ENCODE data around the gene IMPDH2.
A peak's percentile ranks its signal among the peaks of the same experiment; 100 is the strongest.

The IMPDH2 gene

DNA sequence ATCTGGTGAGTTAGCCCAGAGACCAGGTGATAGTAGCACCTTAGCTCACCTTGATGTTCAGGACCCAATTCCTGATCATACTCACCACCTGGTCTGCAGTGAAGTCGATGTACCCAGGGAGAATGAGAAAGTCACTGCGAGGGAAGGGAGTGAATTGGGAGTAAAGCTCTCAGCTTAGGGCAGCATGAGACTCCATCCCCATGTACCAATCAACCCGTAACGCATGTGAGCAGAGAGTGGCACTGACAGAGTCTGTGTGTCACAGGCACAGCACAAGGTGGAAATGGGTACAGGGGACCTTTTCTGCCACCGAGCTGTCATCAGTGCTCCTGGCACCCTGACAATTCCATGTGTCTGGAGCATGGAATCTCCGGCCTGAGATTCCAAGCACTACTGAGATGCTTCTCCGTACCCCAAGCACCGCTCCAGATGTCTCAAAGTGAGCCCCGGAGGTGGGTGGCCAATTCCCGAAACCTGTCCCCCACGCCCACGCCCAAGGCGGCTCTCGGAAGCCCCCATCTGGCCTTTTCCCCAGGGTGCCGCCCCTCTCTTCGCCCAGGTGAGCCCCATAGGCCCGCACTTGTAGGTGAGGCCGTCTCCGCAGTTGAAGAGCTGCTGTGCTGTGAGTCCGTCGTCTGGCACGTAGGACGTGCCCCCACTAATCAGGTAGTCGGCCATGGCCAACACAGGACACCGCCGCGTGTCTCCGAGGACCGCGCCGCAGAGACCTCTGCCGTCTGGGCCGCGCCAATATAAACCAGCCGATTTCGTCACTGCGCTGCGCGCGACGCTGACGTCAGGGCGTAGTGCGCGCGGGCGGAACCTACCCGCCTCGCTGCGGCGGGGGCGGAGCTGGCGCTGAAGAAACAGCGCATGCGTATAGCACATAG lies at the start of gene IMPDH2:
Gene IMPDH2, minus strand, starts transcription at position 726 of the 890 bp plus-strand sequence. Its CDS starts 48 bp downstream, at position 678.
- peak; percentile 92 to 93 for DNase-seq

- DNase-seq, result no peak
Observed at GRCh38 chr3:49076646-49077045, 47.4 kb upstream of the IMPDH2 start.

GRCh38 chr3:49076116-49076515 lies 46.9 kb upstream of the IMPDH2 start:
- no peak for DNase-seq

DNA sequence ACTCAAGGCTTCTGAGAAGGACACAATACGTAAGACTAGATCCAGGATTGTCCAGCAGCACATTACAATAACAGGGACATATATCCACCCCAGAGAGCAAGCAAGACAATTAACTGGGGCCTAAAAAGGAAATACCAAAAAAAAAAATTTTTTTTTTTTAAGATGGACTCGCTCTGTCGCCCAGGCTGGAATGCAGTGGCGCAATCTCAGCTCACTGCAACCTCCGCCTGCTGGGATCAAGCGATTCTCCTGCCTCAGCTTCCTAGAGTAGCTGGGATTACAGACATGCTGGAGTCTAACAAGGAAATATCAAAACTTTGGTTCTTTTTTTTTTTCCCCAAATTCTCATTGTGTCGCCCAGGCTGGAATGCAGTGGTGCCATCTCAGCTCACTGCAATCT lies 28.8 kb upstream of the IMPDH2 start:
- DNase-seq, result no peak

GRCh38 chr3:49057268-49057667 lies 28.1 kb upstream of the IMPDH2 start:
- no peak for DNase-seq

DNA sequence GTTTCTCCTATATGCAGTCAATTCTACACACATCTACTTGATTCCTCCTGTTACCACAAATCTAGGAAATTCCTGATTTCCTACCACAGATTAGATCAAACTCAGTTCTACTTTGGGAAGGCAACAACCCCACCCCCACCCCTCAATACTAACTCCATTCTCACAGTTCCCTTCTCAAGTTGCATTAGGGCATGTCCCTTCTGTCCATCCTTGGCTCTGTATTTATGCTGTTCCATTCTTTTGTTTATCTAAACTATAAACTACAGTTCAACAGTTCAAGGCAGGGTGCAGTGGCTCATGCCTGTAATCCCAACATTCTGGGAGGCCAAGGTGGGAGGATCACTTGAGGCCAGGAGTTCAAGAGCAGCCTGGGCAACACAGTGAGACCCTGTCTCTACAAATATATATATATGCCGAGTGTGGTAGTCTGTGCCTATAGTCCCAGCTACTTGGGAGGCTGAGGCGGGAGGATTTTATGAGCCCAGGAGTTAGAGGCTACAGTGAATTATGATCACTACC lies 25.2 kb upstream of the IMPDH2 start:
- no peak for DNase-seq

- no peak for DNase-seq
Observed at GRCh38 chr3:49053543-49053942, 24.3 kb upstream of the IMPDH2 start.

GRCh38 chr3:49035281-49035680 lies 6.1 kb upstream of the IMPDH2 start:
- no peak for DNase-seq

DNA sequence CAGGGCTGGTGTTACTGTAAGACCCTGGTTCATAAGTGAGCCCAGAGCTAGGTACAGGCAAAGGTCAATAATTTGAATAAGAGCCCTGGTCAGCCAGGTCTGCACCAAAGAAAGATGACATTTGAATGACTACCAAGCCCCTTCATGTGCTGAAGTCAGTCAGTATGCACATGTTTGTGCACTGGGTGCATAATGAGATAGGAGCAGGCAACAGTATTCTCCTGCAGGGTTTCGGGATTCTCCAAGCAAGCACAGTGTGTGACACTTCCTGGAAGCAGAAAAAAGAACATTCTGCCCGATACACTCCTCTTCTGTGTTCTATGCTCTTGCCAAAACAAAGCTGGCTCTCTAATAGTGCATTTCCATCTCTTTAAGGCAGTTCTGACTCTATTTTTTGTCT lies 5.5 kb upstream of the IMPDH2 start:
- no peak for DNase-seq

DNA sequence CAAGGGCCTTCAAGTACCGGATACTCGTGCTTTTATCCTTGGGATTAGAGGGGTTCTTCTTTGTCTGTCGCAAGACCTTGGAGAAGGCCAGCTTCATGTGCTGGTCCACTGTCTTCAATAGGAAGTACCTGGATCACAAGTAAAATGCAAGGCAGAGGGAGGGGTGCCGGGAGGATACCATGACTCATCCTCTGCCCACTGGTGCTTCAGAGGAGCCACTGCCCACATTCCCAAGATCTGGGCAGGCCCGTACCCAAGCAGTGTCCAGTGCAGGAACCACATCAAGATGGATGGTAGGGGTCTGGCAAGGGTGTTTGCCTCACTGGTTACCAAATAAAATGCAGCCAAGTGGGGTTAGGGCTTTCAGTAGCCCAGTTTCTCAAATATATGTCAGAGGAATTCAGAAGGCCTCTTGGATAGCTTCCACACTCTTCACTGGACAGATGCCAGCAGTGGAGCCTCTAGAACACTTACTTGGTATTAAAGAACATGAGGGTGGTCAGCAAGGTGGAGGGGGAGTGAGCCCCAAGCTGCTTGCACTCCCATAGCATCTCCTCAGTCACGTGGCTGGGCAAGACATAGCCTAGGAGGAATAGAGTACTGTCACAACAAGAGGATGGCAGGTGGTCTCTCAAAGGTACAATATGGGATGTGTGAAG lies 3.6 kb upstream of the IMPDH2 start:
- no peak for DNase-seq

DNA sequence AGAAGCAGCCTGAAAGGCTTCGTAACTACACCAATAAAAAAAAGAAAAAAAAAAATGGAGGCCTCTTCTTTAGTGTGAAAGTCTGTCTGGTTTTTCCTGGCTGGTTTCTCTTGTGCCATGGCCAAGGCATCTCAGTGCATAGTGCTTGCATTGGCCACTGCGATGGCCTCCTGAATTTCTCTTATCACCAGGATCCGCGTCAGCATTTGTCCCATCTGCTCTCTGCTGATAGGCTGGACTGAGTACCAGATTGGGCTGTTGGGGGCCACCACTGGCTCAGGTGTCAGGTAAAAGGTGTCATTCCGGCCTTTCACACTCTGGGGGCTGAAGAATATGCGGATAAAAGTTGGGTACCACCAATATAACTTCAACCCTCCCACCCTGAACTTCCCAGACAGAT lies 1.1 kb upstream of the IMPDH2 start:
- DNase-seq, result no peak

DNA sequence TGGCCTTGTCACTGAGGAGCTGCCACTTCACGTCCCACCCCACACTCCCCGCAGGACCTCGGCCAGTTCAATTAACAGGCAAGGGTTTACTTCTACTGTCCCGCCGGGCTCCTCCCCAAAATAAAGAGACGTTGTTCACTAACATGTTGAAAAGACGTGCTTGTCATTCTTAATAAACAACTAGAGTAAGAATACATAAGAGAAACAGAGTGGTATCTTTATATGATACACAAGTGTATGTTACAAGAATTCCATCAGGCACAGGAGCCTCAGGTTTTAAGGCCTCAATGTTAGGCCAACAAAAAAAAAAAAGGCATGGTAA lies 326 bp upstream of the IMPDH2 start:
- DNase-seq, result no peak

- no peak for DNase-seq
Observed at GRCh38 chr3:49028298-49028672, 913 bp downstream of the IMPDH2 start.

DNA sequence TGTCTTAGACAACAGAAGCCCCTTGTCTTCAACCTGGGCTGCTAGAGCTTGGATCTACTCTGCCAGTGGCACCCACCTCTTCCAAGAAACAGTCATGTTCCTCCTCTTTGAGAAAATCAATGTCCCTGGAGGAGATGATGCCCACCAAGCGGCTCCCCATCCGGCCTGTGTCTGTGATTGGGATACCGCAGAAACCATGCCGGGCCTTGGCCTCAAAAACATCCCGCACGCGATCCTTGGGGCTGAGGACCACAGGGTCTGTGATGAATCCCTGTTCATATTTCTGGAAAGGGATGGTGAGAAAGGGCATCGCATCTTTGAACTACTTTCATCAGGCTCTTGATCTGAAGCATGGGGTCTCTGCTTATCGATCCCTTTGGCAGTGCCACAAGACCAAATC lies 1.6 kb downstream of the IMPDH2 start:
- no peak for DNase-seq

DNA sequence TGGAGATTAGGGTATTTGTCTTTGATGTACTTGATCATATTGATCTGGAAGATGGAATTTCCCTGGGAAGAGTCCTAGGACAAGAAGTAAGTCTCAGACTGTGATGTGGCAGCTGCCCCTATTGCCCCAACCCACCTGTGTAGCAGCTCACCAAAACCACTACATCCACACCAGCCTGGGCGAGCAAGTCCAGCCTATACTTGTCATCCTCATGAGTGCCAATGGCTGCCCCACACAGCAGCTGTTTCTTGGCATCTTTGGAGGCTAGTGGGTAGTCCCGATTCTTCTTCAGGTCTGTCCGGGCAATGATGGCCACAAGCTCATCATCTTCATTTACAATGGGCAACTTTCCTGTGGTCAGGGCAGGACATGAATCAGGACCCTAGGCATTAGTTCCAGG lies 2.7 kb downstream of the IMPDH2 start:
- no peak for DNase-seq

GRCh38 chr3:49025793-49026520 lies 3.2 kb downstream of the IMPDH2 start:
- no peak for DNase-seq

DNA sequence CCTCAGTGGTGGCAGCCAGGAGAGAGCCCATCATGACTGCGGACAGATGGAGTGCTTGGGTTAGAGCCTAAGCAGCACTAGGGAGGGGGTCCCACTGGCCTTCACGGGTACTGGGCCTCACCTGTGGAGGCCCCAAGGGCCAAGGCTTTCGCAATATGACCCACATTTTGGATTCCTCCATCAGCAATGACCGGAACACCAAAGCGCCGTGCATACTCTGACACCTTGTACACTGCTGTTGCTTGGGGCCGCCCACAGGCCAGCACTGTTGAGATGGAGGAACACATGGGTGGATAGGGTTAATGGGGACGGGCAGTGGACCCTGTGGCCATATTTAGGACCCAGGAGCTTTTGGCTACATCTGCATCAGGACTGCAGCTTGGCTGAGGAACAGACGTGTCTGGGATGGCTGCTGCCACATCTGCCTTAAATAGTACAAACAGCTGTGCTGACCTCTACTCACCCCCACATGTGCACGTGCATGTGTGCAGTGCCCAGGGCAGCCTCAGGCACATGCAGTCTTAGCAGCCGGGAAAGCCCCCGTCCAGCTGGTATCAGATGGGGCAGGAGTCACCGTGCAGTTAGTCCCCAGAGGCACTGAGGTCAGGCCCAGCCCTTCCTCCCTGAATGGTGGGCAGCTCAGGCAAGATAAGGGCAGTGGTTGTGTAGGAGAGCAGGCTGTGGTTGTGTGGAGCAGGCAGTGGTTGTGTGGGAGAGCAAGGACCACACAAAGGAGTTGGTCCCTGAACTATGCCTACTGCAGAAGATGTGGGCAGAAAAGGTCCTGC lies 4.0 kb downstream of the IMPDH2 start:
- no peak for DNase-seq

GRCh38 chr3:49024449-49024848 lies 4.7 kb downstream of the IMPDH2 start:
- no peak for DNase-seq

DNA sequence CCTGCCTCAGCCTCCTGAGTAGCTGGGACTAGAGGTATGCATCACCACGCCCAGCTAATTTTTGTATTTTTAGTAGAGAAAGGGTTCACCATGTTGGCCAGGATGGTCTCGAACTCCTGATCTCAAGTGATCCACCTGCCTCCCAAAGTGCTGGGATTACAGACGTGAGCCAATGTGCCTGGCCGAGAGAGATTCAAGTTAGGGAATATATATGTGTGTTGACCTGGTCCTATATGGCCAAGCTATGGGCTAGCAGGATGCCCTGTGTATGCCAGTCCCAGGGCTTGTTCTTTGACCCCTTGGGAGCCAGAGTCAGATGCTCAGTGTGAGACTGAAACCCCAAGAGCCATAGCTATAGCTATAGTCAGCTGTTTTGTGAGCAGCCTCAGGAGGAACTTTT lies 5.4 kb downstream of the IMPDH2 start:
- DNase-seq, result no peak

GRCh38 chr3:49022688-49023171 lies 6.5 kb downstream of the IMPDH2 start:
- DNase-seq, result no peak

DNA sequence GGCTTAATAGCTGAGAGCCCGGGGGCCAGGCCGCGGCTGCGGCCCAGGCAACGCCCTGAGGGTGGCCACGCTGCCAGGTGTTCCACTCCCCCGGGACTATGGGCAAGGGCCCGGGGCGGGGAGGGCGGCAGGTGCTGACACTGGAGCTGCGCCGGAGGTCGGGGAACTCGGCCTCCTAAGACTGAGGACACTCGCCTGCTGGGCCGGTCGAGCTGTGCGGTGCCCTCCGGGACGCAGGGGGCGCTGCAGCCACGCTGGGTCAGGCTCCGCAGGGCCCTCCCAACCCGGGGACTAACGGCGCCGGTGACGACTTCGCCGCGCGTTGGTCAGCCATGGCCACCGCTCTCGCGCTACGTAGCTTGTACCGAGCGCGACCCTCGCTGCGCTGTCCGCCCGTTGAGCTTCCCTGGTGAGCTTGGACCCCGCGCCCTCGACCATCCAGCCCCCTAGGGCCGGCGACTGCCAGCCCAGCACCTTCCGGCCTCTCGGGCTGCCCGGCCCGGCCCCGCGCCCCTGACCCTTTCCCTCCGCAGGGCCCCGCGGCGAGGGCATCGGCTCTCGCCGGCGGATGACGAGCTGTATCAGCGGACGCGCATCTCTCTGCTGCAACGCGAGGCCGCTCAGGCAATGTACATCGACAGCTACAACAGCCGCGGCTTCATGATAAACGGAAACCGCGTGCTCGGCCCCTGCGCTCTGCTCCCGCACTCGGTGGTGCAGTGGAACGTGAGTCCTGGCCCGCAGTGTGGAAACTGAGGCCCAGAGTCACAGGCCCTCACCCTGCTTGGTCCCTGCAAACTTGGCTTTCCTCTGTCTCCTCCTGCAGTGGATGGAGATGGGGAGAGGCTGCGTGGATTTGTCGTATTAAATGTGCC lies 7.1 kb downstream of the IMPDH2 start, which contains the start of gene NDUFAF3:
Gene NDUFAF3, plus strand, starts transcription at position 309 of the 875 bp plus-strand sequence. Its CDS starts 24 bp downstream, at position 333.
- DNase-seq, result peak; percentile 86 to 92

All from stimulated activated CD4-positive, alpha-beta T cell treated with anti-CD3 and anti-CD28 coated beads, Interleukin-4, amount 100 ng/mL, for 4 hours (primary cell).